GM10266 (cell line): ENCODE measurements around the gene PEAK1.

Experiments used
- DNase-seq: peaks from one replicate; pipeline ENCODE4 v3.0.0; 2012; ENCODE audit errors: extremely low spot score
- CTCF ChIP-seq: IDR thresholded peaks from 2 replicates; pipeline ENCODE4 v1.5.1; 2012; ENCODE audit warnings: mild to moderate bottlenecking, low read depth; ENCODE audit not compliant: control insufficient read depth, insufficient read depth; ENCODE audit errors: missing control alignments

The PEAK1 gene

DNA sequence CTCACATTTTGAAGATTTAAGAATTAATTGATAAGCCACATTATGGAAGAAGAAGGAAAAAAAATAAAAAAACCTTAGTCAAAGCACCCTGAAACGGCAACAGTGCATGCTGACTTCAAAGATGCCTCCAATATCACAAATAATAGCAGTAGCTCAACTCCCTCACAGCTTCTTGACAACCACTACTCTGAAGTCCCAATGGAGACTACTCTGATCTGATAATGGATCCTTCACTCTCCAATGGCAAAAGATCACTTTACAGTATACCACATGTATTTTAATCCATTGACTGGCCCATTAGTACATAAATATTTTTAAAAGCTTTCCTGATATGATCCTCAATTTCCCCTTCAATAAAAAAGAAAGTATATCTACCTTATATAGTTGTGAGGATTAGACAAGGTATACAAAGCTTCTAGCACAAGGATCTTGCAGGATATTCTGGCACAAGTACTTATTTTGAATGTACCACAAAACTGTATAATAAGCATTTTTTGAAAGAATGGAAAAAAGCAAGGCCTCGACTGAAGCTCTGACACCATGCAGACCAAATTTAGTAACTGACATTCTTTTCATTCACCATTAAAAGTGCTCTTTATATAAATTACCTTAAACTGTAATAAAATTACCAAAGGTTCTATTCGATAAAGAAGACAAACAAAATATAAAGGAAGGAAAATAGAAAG lies 91.9 kb downstream of the PEAK1 start:
- no peak for TF ChIP-seq CTCF

DNA sequence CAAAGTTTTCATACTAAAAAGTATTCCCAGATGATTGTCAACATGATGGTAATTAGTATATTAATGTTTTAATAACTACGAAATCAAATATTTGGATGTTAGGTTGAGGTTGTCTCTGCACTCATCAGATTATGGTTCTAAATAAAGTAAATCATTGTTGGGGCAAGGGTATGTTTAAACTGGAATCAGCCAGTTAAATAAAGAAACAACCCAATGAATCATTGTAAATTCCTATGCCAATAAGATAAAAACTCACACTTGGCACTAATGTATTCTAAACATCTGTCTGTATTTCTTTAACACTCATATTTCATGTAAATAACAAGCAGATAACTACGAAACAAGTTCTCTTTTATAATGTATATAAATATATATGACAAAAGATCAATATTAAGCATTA lies 92.7 kb downstream of the PEAK1 start:
- DNase-seq, result no peak
- no peak for TF ChIP-seq CTCF

More for the DNA sequence above, 91.9 kb downstream of the PEAK1 start:
- no peak for DNase-seq

DNA sequence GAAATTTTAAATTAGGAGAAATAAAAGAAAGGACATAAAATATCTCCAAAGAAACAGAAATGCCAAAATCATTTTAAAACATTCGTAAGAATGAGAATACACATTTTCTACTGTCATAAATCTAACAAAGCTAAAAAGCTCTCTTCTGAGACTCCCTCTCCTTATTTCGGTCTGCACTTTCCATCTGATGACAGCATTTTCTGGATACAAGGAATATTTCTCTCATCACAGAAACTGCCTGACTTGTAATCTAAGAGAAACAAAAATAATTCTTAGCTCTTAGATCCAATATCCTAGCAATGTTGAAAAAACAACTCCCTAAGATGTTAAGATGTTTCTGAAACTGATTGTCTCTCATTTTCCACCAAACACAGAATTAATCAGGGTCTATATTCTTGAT lies 93.5 kb downstream of the PEAK1 start:
- TF ChIP-seq CTCF, result no peak
- DNase-seq, result no peak

DNA sequence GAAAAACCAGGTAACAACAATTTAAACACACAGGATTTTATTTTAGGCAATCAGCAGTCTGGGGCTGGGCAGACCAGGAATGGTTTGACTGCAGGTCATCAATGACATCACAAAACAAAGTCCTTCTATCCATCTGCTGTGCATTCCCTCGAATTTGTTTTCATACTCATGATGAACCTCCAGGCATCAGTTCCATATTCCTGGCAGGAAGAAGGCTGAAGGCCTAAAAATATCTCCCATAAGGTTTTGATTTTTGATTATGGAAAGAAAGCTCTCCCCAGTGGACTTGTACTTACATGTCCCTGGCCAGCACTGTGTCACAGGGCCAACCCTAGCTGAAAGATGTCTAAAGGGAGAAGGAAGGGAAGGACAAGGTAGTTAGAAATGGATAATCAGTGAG lies 107.4 kb downstream of the PEAK1 start:
- DNase-seq, result no peak
- TF ChIP-seq CTCF, result no peak

DNA sequence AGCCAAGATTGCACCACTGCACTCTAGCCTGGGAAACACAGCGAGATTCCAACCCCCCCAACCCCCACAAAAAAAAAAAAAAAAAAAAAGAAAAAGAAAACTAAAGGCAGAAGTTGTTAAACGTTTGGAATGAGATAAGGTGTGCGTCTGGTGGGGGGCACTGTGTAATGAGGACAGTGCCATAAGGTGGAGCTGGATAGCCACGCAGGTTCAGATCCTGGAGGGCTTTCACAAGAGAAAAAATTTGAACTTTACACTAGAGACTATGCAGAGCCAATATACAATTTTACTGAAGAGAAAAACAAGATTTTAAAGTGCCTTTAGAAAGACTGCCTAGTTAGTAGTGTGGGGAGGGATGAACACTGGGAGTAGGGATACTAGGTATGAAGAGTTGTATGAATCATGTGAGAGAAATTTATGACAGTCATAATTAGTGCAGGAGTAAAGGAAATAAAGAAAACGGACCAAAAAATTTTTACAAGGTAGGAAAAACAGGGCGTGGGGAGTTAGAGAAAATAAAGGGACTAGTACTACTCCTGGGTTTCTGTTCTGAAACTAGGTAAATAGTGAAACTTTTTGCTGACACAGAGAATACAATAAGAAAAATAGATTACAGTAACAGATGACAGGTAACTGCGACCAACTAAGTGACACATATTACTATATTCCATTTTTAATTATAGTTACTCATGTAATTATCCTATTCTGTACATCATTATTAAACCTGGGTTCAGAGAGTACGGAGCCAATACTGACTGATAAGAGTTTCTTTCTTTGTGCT lies 108.1 kb downstream of the PEAK1 start:
- no peak for DNase-seq
- no peak for TF ChIP-seq CTCF

DNA sequence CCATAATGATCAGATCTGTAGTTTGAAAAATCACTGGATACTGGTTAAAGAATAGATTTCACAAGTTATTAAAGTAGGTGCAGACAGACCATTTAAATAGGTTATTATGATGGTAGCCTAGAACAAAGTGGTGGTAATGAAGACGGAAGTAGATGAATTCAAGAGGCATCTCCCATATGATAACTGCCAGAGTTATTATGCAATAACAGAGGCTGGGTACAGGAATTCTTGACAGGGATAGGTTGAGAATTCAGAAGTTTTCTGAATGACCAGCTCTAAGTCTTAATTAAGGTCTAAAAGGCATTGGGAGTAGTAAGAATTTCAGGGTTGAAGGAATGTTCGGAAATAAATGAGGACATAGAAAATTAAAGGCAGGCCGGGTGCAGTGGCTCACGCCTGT lies 108.9 kb downstream of the PEAK1 start:
- no peak for TF ChIP-seq CTCF
- DNase-seq, result no peak

- no peak for TF ChIP-seq CTCF
- DNase-seq, result no peak
Observed at GRCh38 chr15:77309392-77309791, 110.5 kb downstream of the PEAK1 start.
